ENCODE results near the gene MOB1B.
"Not testable (repeated sequence)": the region's sequence is repeated elsewhere in the genome, so short reads cannot be mapped to it uniquely, and the experiment has no call there.

Gene MOB1B

DNA sequence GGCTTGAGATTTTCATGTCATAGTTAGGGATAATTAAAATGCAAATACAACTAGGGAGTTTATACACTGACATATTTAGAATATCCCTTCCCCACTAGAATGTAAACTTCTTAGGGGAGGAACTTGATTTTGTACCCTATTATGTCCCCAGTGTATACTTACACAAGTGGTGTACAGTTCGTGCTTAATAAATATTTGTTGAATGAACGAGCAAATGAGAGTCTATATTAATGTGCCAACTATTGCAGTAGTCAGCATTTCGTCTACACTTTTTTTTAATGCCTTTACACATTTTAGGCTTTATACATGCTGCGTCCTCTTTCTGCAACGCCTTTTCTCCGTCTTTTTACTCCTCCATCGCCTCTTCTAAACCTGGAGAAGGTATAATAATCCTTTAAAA lies 8.4 kb upstream of the MOB1B start:
- H3K4me3 ChIP-seq (ENCODE audit: low read depth, low read length) = no peak overlapping the region
- TF ChIP-seq, protein P1, sequence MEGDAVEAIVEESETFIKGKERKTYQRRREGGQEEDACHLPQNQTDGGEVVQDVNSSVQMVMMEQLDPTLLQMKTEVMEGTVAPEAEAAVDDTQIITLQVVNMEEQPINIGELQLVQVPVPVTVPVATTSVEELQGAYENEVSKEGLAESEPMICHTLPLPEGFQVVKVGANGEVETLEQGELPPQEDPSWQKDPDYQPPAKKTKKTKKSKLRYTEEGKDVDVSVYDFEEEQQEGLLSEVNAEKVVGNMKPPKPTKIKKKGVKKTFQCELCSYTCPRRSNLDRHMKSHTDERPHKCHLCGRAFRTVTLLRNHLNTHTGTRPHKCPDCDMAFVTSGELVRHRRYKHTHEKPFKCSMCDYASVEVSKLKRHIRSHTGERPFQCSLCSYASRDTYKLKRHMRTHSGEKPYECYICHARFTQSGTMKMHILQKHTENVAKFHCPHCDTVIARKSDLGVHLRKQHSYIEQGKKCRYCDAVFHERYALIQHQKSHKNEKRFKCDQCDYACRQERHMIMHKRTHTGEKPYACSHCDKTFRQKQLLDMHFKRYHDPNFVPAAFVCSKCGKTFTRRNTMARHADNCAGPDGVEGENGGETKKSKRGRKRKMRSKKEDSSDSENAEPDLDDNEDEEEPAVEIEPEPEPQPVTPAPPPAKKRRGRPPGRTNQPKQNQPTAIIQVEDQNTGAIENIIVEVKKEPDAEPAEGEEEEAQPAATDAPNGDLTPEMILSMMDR (IDR thresholded peaks at IDR 0.05; ENCODE audit: low read depth, low read length) = no peak
- no peak for DNase-seq (ENCODE audit: low read depth, low spot score)
- in situ Hi-C loops (cut with HindIII; ENCODE audit: low sequenced_read_pairs) = no loop called here

DNA sequence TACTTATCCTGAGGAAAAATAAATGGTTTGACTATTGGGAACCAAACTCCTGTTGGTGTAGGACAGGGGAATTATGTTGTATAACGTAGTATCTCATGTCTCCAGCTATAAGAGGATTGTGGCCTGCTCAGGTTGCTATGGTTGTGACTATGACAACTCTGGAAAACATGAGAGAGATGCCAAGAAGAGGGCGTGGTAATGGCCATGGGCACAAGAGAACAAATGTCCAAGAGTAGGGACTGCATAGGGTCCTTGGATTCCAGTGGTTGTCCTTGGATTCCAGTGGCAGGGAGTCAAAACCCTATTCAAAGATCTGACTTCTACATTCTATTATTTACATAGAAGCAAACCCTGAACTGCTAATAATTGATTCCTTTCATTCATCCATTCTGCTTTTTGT lies 6.8 kb upstream of the MOB1B start:
- H3K4me3 ChIP-seq (ENCODE audit: low read depth, low read length) = no peak overlapping the region
- in situ Hi-C loops (cut with HindIII; ENCODE audit: low sequenced_read_pairs) = no loop called here
- TF ChIP-seq, protein P1 (IDR thresholded peaks at IDR 0.05; ENCODE audit: low read depth, low read length) = no peak
- DNase-seq (ENCODE audit: low read depth, low spot score) = peak; percentile 78

DNA sequence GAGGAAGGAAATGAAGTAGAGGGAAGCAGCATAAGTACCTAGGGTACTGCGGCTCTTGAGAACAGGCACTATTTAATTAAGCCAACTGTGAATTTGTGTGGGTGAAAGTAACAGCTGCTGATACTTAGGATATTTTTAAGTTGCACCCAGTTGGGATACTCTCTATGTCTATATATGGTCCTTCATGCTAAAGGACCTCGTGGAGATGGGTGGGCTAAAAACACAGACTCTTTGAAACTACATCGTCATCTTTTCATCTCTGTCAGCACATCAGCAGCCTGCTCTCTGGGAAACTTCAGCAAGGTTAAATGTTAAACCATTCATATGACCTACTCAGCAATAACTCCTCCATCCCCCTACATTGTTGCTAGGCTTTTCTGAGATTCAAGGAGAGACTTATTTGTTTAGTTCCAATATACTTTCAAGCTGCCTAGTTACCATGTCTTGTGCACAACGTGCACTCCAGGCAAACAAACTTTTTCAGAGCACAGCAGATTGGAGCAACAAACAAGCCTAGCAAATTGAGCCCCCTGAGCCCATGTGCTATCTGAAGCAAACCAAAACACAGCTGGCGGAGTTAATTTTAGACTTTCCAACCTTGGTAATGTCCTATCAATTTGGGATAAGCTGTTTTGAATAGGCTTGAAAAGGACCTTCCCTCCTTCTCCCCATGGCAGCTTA lies 6.2 kb upstream of the MOB1B start:
- DNase-seq (ENCODE audit: low read depth, low spot score) = peak; percentile 27
- in situ Hi-C loops (cut with HindIII; ENCODE audit: low sequenced_read_pairs) = no loop called here
- TF ChIP-seq, protein P1 (IDR thresholded peaks at IDR 0.05; ENCODE audit: low read depth, low read length) = no peak
- H3K4me3 ChIP-seq (ENCODE audit: low read depth, low read length) = no peak overlapping the region

GRCh38 chr4:70898581-70898980 lies 3.6 kb upstream of the MOB1B start:
- in situ Hi-C loops (cut with HindIII; ENCODE audit: low sequenced_read_pairs); H3K4me3 ChIP-seq (ENCODE audit: low read depth, low read length); DNase-seq (ENCODE audit: low read depth, low spot score): not testable (repeated sequence)

DNA sequence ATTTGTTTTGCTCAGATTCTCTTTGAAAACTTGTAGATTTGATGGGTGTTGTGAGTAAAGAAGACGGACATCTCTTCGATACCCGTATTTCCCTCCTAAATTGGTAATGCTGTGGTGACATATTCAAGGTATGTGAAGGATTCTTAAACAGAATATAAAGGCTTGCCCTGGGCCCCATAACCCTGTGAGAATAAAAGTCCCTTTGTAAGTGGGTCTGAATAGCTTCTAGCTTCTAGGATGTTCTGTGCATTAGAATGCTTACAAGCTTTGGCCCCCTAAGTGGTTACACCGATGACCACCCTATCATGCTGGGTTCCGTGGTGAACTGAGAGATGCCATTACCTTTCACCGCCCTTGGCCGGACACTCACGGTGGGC lies 574 bp upstream of the MOB1B start:
- DNase-seq (ENCODE audit: low read depth, low spot score) = no peak
- TF ChIP-seq, protein P1 (IDR thresholded peaks at IDR 0.05; ENCODE audit: low read depth, low read length) = no peak
- in situ Hi-C loops (cut with HindIII; ENCODE audit: low sequenced_read_pairs) = no loop called here
- peak overlapping the region; percentile 82 for H3K4me3 ChIP-seq (ENCODE audit: low read depth, low read length)

DNA sequence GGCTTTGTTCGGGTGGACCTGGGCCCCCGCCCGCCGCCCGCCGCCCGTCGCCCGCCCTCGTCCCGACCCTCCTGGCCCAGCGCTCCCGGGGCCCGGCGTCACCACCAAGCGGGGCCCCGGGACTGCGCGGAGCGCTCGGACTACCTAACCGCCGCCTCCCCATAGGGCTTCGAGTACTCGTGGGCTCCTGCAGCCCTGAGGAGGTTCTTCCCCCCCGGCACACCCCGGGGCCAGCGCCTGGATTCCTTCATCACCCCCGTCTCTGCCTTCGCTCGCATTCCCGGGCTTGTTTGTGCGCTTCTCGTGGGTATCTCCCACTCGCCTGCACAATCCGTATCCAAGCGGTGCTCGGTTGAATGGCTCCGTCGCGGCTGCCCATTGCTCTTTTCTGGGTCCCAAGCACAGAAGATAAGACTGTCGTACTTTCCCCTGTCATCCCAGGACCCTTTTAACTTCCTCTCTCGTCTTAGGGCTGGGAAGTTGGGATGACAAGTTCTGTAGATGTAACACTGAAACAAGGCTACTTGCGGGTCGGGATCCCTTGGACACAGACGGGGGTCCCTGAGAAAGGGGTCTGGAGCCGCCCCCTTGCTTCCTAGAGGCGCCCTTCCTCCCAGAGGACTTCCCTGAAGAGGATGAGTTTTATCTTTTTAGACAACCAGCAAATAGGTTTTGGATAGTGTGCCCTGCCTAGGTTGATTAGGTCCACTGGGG lies 565 bp downstream of the MOB1B start:
- peak; percentile 23 for DNase-seq (ENCODE audit: low read depth, low spot score)

DNA sequence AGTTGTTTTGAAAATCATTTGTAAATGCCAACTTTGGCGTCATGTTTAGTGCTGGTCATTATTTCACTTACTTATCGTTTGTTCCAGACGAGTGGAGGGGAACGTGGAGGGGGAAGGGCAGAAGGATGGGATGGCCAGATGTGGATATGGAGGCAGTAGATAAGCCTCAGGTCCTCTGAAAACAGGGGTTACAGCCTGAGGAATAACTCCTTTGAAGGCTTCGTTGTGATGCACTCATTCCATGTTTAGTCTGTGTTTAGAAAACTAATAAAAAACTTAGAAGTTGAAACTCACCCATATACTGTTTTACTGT lies 1.1 kb downstream of the MOB1B start:
- DNase-seq (ENCODE audit: low read depth, low spot score) = no peak
- peak overlapping the region; percentile 82 for H3K4me3 ChIP-seq (ENCODE audit: low read depth, low read length)
- TF ChIP-seq, protein P1 (IDR thresholded peaks at IDR 0.05; ENCODE audit: low read depth, low read length) = no peak
- in situ Hi-C loops (cut with HindIII; ENCODE audit: low sequenced_read_pairs) = no loop called here

More for the DNA sequence above, 565 bp downstream of the MOB1B start:
- TF ChIP-seq, protein P1 (IDR thresholded peaks at IDR 0.05; ENCODE audit: low read depth, low read length) = no peak
- in situ Hi-C loops (cut with HindIII; ENCODE audit: low sequenced_read_pairs) = no loop called here
- peak overlapping the region; percentile 82 for H3K4me3 ChIP-seq (ENCODE audit: low read depth, low read length)

Measured in astrocyte of the spinal cord (primary cell).